ENCODE measurements around the gene KDM3B.
"Not testable (repeated sequence)": the region's sequence is repeated elsewhere in the genome, so short reads cannot be mapped to it uniquely, and the experiment has no call there.

KDM3B gene

GRCh38 chr5:138385660-138386059, 33.2 kb downstream of the KDM3B start:
- no peak overlapping the region for H3K4me2 ChIP-seq (ENCODE audit: low read length)
- H4K8ac ChIP-seq (ENCODE audit: low read depth, low read length), result no peak overlapping the region
- no peak overlapping the region for H2BK120ac ChIP-seq (ENCODE audit: insufficient read depth, low read length, poor library complexity)
- WGBS (ENCODE audit: extremely low coverage, insufficient coverage, insufficient read length), result no CpG with 5 or more reads among the region's 1 CpG
- H3K79me1 ChIP-seq (ENCODE audit: low read length), result no peaks in the 10 kb centered on the region
- H4K12ac ChIP-seq (ENCODE audit: low read depth, low read length), result no peak overlapping the region
- H2BK5ac ChIP-seq (ENCODE audit: low read depth, low read length, poor library complexity), result no peak overlapping the region
- no peaks in the 10 kb centered on the region for H3K4me1 ChIP-seq (ENCODE audit: control insufficient read depth in 1 of 2, insufficient read depth in 2 of 2, low read length in 2 of 2)
- no peak overlapping the region for H3K4me3 ChIP-seq (ENCODE audit: low read depth, low read length)
- no peak overlapping the region for H3K27ac ChIP-seq (ENCODE audit: low read depth, low read length)
- no peaks in the 10 kb centered on the region for H3K9me3 ChIP-seq (ENCODE audit: insufficient read depth, low read depth, low read length)
- H3K4ac ChIP-seq (ENCODE audit: low read depth, low read length), result no peak overlapping the region
- no peak for DNase-seq
- no peak overlapping the region for H3K18ac ChIP-seq (ENCODE audit: low read length)
- H3K9ac ChIP-seq (ENCODE audit: low read length), result no peak overlapping the region
- no peak overlapping the region for H2AFZ ChIP-seq (ENCODE audit: insufficient read depth, low read length, poor library complexity)
- H3K27me3 ChIP-seq (ENCODE audit: insufficient read depth, low read length), result no peaks in the 10 kb centered on the region
- no peaks in the 10 kb centered on the region for H3K79me2 ChIP-seq (ENCODE audit: control insufficient read depth, insufficient read depth, low read length, poor library complexity)
- H3K23ac ChIP-seq (ENCODE audit: low read length), result no peak overlapping the region
- H2BK12ac ChIP-seq (ENCODE audit: low read length), result no peak overlapping the region
- H4K91ac ChIP-seq (ENCODE audit: low read depth, low read length), result no peak overlapping the region
- H3K14ac ChIP-seq (ENCODE audit: low read length), result no peak overlapping the region
- H3K36me3 ChIP-seq (ENCODE audit: control insufficient read depth in 1 of 2, insufficient read depth in 2 of 2, low read length in 2 of 2), result peaks cover 21 to 25% of the 10 kb centered on the region in 2 experiments
- no peak overlapping the region for H2AK5ac ChIP-seq (ENCODE audit: low read length)

- Histone ChIP-seq H3K23ac (ENCODE audit: low read length) (no peak overlapping the region), H2BK5ac (ENCODE audit: low read depth, low read length, poor library complexity) (no peak overlapping the region), H3K4ac (ENCODE audit: low read depth, low read length) (no peak overlapping the region), H3K4me1 (ENCODE audit: control insufficient read depth in 1 of 2, insufficient read depth in 2 of 2, low read length in 2 of 2) (no peaks in the 10 kb centered on the region), H4K12ac (ENCODE audit: low read depth, low read length) (no peak overlapping the region), H4K8ac (ENCODE audit: low read depth, low read length) (no peak overlapping the region), H3K9ac (ENCODE audit: low read length) (no peak overlapping the region), H3K27me3 (ENCODE audit: insufficient read depth, low read length) (no peaks in the 10 kb centered on the region), H3K27ac (ENCODE audit: low read depth, low read length) (no peak overlapping the region), H3K14ac (ENCODE audit: low read length) (no peak overlapping the region), H2BK12ac (ENCODE audit: low read length) (no peak overlapping the region), H3K4me2 (ENCODE audit: low read length) (no peak overlapping the region), H3K36me3 (ENCODE audit: control insufficient read depth in 1 of 2, insufficient read depth in 2 of 2, low read length in 2 of 2) (peaks cover 22 to 30% of the 10 kb centered on the region in 2 experiments), H4K91ac (ENCODE audit: low read depth, low read length) (no peak overlapping the region), H2AK5ac (ENCODE audit: low read length) (no peak overlapping the region), H2AFZ (ENCODE audit: insufficient read depth, low read length, poor library complexity) (no peak overlapping the region), H2BK120ac (ENCODE audit: insufficient read depth, low read length, poor library complexity) (no peak overlapping the region), H3K4me3 (ENCODE audit: low read depth, low read length) (no peak overlapping the region), H3K79me1 (ENCODE audit: low read length) (no peaks in the 10 kb centered on the region), H3K79me2 (ENCODE audit: control insufficient read depth, insufficient read depth, low read length, poor library complexity) (no peaks in the 10 kb centered on the region), H3K18ac (ENCODE audit: low read length) (no peak overlapping the region), H3K9me3 (ENCODE audit: insufficient read depth, low read depth, low read length) (no peaks in the 10 kb centered on the region)
- DNase-seq, result no peak
- WGBS (ENCODE audit: extremely low coverage, insufficient coverage, insufficient read length), result no CpG with 5 or more reads among the region's 10 CpGs
Observed at GRCh38 chr5:138386290-138386689, 33.8 kb downstream of the KDM3B start.

- no peak for DNase-seq
- Histone ChIP-seq H3K4me1 (ENCODE audit: control insufficient read depth in 1 of 2, insufficient read depth in 2 of 2, low read length in 2 of 2) (no peaks in the 10 kb centered on the region), H4K91ac (ENCODE audit: low read depth, low read length) (no peak overlapping the region), H3K27ac (ENCODE audit: low read depth, low read length) (no peak overlapping the region), H4K8ac (ENCODE audit: low read depth, low read length) (no peak overlapping the region), H3K4me3 (ENCODE audit: low read depth, low read length) (no peak overlapping the region), H3K9me3 (ENCODE audit: insufficient read depth, low read depth, low read length) (no peaks in the 10 kb centered on the region), H2BK5ac (ENCODE audit: low read depth, low read length, poor library complexity) (no peak overlapping the region), H3K9ac (ENCODE audit: low read length) (no peak overlapping the region), H3K18ac (ENCODE audit: low read length) (no peak overlapping the region), H3K4me2 (ENCODE audit: low read length) (no peak overlapping the region), H2BK120ac (ENCODE audit: insufficient read depth, low read length, poor library complexity) (no peak overlapping the region), H3K14ac (ENCODE audit: low read length) (no peak overlapping the region), H3K36me3 (ENCODE audit: control insufficient read depth in 1 of 2, insufficient read depth in 2 of 2, low read length in 2 of 2) (peaks cover 25 to 43% of the 10 kb centered on the region in 2 experiments), H3K79me1 (ENCODE audit: low read length) (no peaks in the 10 kb centered on the region), H2AFZ (ENCODE audit: insufficient read depth, low read length, poor library complexity) (no peak overlapping the region), H3K23ac (ENCODE audit: low read length) (no peak overlapping the region), H3K4ac (ENCODE audit: low read depth, low read length) (no peak overlapping the region), H3K79me2 (ENCODE audit: control insufficient read depth, insufficient read depth, low read length, poor library complexity) (no peaks in the 10 kb centered on the region), H2BK12ac (ENCODE audit: low read length) (no peak overlapping the region), H4K12ac (ENCODE audit: low read depth, low read length) (no peak overlapping the region), H2AK5ac (ENCODE audit: low read length) (no peak overlapping the region), H3K27me3 (ENCODE audit: insufficient read depth, low read length) (no peaks in the 10 kb centered on the region)
- no CpG with 5 or more reads among the region's 3 CpGs for WGBS (ENCODE audit: extremely low coverage, insufficient coverage, insufficient read length)
Observed at GRCh38 chr5:138389332-138389731, 36.8 kb downstream of the KDM3B start.

GRCh38 chr5:138389911-138390310, 37.4 kb downstream of the KDM3B start:
- not testable (repeated sequence) for DNase-seq; H2AK5ac ChIP-seq (ENCODE audit: low read length)

More at GRCh38 chr5:138389911-138390310, 37.4 kb downstream of the KDM3B start:
- not testable (repeated sequence) for H3K27ac ChIP-seq (ENCODE audit: low read depth, low read length); H3K14ac ChIP-seq (ENCODE audit: low read length); H2BK120ac ChIP-seq (ENCODE audit: insufficient read depth, low read length, poor library complexity); H2AFZ ChIP-seq (ENCODE audit: insufficient read depth, low read length, poor library complexity); H2BK12ac ChIP-seq (ENCODE audit: low read length); H2BK5ac ChIP-seq (ENCODE audit: low read depth, low read length, poor library complexity); H3K4me1 ChIP-seq (ENCODE audit: control insufficient read depth in 1 of 2, insufficient read depth in 2 of 2, low read length in 2 of 2); H3K79me2 ChIP-seq (ENCODE audit: control insufficient read depth, insufficient read depth, low read length, poor library complexity); H3K4ac ChIP-seq (ENCODE audit: low read depth, low read length); H4K91ac ChIP-seq (ENCODE audit: low read depth, low read length); H3K4me3 ChIP-seq (ENCODE audit: low read depth, low read length); H3K4me2 ChIP-seq (ENCODE audit: low read length); H4K8ac ChIP-seq (ENCODE audit: low read depth, low read length); H3K9ac ChIP-seq (ENCODE audit: low read length); H3K23ac ChIP-seq (ENCODE audit: low read length); H3K9me3 ChIP-seq (ENCODE audit: insufficient read depth, low read depth, low read length); H3K18ac ChIP-seq (ENCODE audit: low read length); H3K27me3 ChIP-seq (ENCODE audit: insufficient read depth, low read length); H3K79me1 ChIP-seq (ENCODE audit: low read length); H4K12ac ChIP-seq (ENCODE audit: low read depth, low read length)
- no CpG with 5 or more reads among the region's 10 CpGs for WGBS (ENCODE audit: extremely low coverage, insufficient coverage, insufficient read length)
- peaks cover 24 to 43% of the 10 kb centered on the region in 2 experiments for H3K36me3 ChIP-seq (ENCODE audit: control insufficient read depth in 1 of 2, insufficient read depth in 2 of 2, low read length in 2 of 2)

Data from trophoblast cell (in vitro differentiated cells and primary cell).